ENCODE data around the gene FBXO31. TPM values are rescaled to one million over a fixed set of nuclear protein-coding genes. Genes with fewer than 3 reads are reported as not detected.

Gene FBXO31
- total and polyA plus RNA-seq, 10 of the 15 experiments (the other 5 are each of a cell fraction or from before 2014, with no cell fraction given), result 0.19 to 33.1 (median 10.3) TPM

DNA sequence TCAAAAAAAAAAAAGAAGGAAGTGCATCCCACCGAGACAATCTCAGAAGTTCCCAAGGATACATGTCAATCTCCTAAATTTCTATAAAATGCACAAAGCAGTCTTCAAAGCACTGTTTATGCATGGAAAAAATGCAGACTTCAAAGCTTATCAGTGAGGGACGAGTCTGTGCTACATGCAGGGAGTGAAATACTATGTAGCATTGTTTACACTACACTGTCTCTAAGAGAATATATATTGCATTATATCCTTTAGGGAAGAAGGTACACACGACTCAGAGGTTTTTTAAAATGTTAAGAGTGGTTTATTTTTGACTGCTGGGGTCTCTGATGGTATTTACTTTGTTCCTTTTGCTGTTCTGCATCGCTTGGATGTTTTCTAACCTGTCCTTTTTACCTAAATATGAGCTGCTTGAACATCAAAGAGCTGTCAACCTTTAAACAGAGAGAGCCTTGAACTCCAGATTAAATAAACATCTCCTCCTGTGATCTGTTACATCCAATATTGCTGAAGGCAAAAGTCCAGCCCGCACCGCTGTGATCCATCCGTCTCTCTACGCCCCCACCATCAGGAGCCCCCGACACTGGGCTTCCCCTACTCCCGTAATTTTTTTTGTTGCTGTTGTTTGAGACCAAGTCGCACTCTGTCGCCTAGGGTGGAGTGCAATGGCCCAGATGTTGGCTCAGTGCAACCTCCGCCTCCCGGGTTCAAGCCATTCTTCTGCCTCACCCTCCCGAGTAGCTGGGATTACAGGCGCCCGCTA is 1.4 kb downstream of the FBXO31 start:
- Histone ChIP-seq H3K27me3 (replicated peaks in 1 of 2; ENCODE audit: control insufficient read depth in 2 of 2, insufficient read depth in 2 of 2, low read length in 1 of 2) (no peaks in the 10 kb centered on the region), H3K4me3 (peak overlapping the region; percentile 77), H3K36me3 (ENCODE audit: control insufficient read depth in 2 of 2, insufficient read depth in 2 of 2, low read length in 1 of 2) (peaks cover 0 to 3% of the 10 kb centered on the region in 2 experiments; a peak in 1 of 4 replicates), H3K9ac (ENCODE audit: control insufficient read depth, insufficient read depth, low read length) (peak overlapping the region; percentile 66), H4K20me1 (ENCODE audit: control insufficient read depth, insufficient read depth) (no peaks in the 10 kb centered on the region; the same call in 1 of the 2 replicates), H3K27ac (ENCODE audit: control insufficient read depth, insufficient read depth) (peak overlapping the region; percentile 81), H2AFZ (ENCODE audit: control insufficient read depth, low read depth, low read length) (no peak overlapping the region; the same call in 1 of the 2 replicates), H3K4me2 (ENCODE audit: control insufficient read depth, insufficient read depth) (peak overlapping the region; percentile 79), H3K9me3 (replicated peaks; ENCODE audit: control insufficient read depth, insufficient read depth, low read length) (no peaks in the 10 kb centered on the region), H3K4me1 (ENCODE audit: control insufficient read depth, insufficient read depth, low read length) (peaks cover 7% of the 10 kb centered on the region), H3K79me2 (ENCODE audit: control insufficient read depth, insufficient read depth, low read length) (peaks cover 49% of the 10 kb centered on the region)
- CTCF ChIA-PET, result interaction anchor here (0.6 to 4.8 kb wide), 7 partner anchors 12 to 1048 kb away, joined by 3 to 40 read pairs (median 3); no protein-coding TSS in a partner anchor
- DNase-seq (ENCODE audit: low read depth, low spot score), result no peak
- intact Hi-C loops (cut with micrococcal nuclease; ENCODE audit: unreplicated experiment) (loop anchor here (2.0 to 10.0 kb wide), 2 partner anchors 65 to 1073 kb away; partner anchors contain the start of genes C16orf95 and ZFPM1), in situ Hi-C loops (cut with MboI) (loop anchor here (10.0 kb wide), 1 partner anchor 483 kb away; the partner anchor contains the start of gene SLC7A5)
- RAD21 ChIA-PET (ENCODE audit: unreplicated experiment), result interaction anchor here (1.1 kb wide), 1 partner anchor 8 kb away, joined by 4 read pairs; no protein-coding TSS in a partner anchor
- POLR2A ChIA-PET, result interaction anchor here (1.3 to 4.5 kb wide), 4 partner anchors 12 to 67 kb away, joined by 3 to 36 read pairs (median 12); partner anchors contain the start of genes C16orf95 and MAP1LC3B
- SMC1A ChIA-PET (ENCODE audit: uncharacterized antibody, unreplicated experiment), result interaction anchor here (1.8 kb wide), 1 partner anchor 8 kb away, joined by 4 read pairs; no protein-coding TSS in a partner anchor
- 32% methylated on average over 16 of the region's 17 CpGs for whole genome bisulfite sequencing (ENCODE audit: insufficient coverage, insufficient replicate concordance, low lambda C conversion rate, missing lambda C conversion rate)
- no peak for FAIRE-seq
- ATAC-seq, result no peak
- TSS peak; percentile 64 for BruUV-seq (replicated peaks)
- TF ChIP-seq REST (IDR thresholded peaks at IDR 0.05; ENCODE audit: low read depth, low read length), result no peak
- TF ChIP-seq ATF7 (IDR thresholded peaks at IDR 0.05; ENCODE audit: low read depth), result no peak
- TF ChIP-seq, protein P1, sequence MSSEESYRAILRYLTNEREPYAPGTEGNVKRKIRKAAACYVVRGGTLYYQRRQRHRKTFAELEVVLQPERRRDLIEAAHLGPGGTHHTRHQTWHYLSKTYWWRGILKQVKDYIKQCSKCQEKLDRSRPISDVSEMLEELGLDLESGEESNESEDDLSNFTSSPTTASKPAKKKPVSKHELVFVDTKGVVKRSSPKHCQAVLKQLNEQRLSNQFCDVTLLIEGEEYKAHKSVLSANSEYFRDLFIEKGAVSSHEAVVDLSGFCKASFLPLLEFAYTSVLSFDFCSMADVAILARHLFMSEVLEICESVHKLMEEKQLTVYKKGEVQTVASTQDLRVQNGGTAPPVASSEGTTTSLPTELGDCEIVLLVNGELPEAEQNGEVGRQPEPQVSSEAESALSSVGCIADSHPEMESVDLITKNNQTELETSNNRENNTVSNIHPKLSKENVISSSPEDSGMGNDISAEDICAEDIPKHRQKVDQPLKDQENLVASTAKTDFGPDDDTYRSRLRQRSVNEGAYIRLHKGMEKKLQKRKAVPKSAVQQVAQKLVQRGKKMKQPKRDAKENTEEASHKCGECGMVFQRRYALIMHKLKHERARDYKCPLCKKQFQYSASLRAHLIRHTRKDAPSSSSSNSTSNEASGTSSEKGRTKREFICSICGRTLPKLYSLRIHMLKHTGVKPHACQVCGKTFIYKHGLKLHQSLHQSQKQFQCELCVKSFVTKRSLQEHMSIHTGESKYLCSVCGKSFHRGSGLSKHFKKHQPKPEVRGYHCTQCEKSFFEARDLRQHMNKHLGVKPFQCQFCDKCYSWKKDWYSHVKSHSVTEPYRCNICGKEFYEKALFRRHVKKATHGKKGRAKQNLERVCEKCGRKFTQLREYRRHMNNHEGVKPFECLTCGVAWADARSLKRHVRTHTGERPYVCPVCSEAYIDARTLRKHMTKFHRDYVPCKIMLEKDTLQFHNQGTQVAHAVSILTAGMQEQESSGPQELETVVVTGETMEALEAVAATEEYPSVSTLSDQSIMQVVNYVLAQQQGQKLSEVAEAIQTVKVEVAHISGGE (CRISPR knock-in tag; IDR thresholded peaks at IDR 0.05), result no peak
- TF ChIP-seq TCF3 (IDR thresholded peaks at IDR 0.05; ENCODE audit: borderline replicate concordance, insufficient read depth, low read depth, low read length), result no peak
- TF ChIP-seq POLR2AphosphoS5 (IDR thresholded peaks at IDR 0.05; ENCODE audit: low read length), result no peak
- no peak for TF ChIP-seq ZNF207 (IDR thresholded peaks at IDR 0.05; ENCODE audit: borderline replicate concordance)
- TF ChIP-seq, protein P2, sequence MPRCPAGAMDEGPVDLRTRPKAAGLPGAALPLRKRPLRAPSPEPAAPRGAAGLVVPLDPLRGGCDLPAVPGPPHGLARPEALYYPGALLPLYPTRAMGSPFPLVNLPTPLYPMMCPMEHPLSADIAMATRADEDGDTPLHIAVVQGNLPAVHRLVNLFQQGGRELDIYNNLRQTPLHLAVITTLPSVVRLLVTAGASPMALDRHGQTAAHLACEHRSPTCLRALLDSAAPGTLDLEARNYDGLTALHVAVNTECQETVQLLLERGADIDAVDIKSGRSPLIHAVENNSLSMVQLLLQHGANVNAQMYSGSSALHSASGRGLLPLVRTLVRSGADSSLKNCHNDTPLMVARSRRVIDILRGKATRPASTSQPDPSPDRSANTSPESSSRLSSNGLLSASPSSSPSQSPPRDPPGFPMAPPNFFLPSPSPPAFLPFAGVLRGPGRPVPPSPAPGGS (IDR thresholded peaks at IDR 0.05; ENCODE audit: borderline replicate concordance, insufficient read depth, low read depth, low read length, poor library complexity, severe bottlenecking), result no peak
- TF ChIP-seq ZNF217 (IDR thresholded peaks at IDR 0.05), result no peak
- TF ChIP-seq RELB (IDR thresholded peaks at IDR 0.05; ENCODE audit: low read depth), result no peak
- TF ChIP-seq ASH2L (IDR thresholded peaks at IDR 0.05; ENCODE audit: borderline replicate concordance, low read depth), result no peak
- TF ChIP-seq GATAD2B (conservative IDR thresholded peaks at IDR 0.05; ENCODE audit: low read depth), result no peak
